Spleen (tissue), 13 donors: ENCODE measurements around the gene SLC25A20. TPM values are rescaled to one million over a fixed set of nuclear protein-coding genes. Genes with fewer than 3 reads are reported as not detected.
A peak's percentile ranks its signal among the peaks of the same experiment; 100 is the strongest.

Source experiments
- DNase-seq: peaks from one replicate; pipeline ENCODE4 v3.0.0-alpha.2; 2020
- H3K27ac ChIP-seq, 8 donors: fragments of 200-600 bp; sonication (generic) in 7 of 8; 1 replicate in 4 of 8; 2 replicates in 4 of 8; pipeline versions ENCODE4 v1.5.0 to v1.8.0; 2016 to 2021; ENCODE audit warnings: inconsistent platforms in 4 of 8, mild to moderate bottlenecking in 4 of 8, moderate library complexity in 1 of 8
- H3K27me3 ChIP-seq, 7 donors: fragments of 200-600 bp; sonication (generic) in 6 of 7; replicated peaks in 1 of 7; 1 replicate in 4 of 7; 2 replicates in 3 of 7; pipeline versions ENCODE4 v1.5.0 to v1.8.0; 2016 to 2021; ENCODE audit warnings: inconsistent platforms in 3 of 7, mild to moderate bottlenecking in 1 of 7
- H3K36me3 ChIP-seq, 6 donors: fragments of 200-600 bp; sonication (generic) in 5 of 6; 1 replicate in 4 of 6; 2 replicates in 2 of 6; pipeline versions ENCODE4 v1.5.0 to v1.8.0; 2016 to 2021; ENCODE audit warnings: inconsistent platforms in 2 of 6
- H3K4me1 ChIP-seq, 6 donors: fragments of 200-600 bp; sonication (generic) in 5 of 6; 1 replicate in 3 of 6; 2 replicates in 3 of 6; pipeline versions ENCODE4 v1.5.0 to v1.8.0; 2016 to 2021; ENCODE audit warnings: inconsistent platforms in 3 of 6
- H3K4me3 ChIP-seq, 8 donors: fragments of 200-600 bp; sonication (generic) in 7 of 8; 1 replicate in 4 of 8; 2 replicates in 4 of 8; pipeline versions ENCODE4 v1.5.0 to v1.8.0; 2016 to 2021; ENCODE audit warnings: inconsistent platforms in 4 of 8, mild to moderate bottlenecking in 4 of 8, moderate library complexity in 2 of 8
- H3K9me3 ChIP-seq, 8 donors: fragments of 200-600 bp; sonication (generic) in 7 of 8; 1 replicate in 4 of 8; 2 replicates in 4 of 8; pipeline versions ENCODE4 v1.5.0 to v1.8.0; 2016 to 2021; ENCODE audit warnings: inconsistent platforms in 4 of 8
- POLR2A ChIP-seq, 3 donors: fragments of 450-650 bp; IDR thresholded peaks; one replicate each; pipeline ENCODE4 v1.5.1; 2017; ENCODE audit warnings: antibody characterized with exemption in 3 of 3, mild to moderate bottlenecking in 1 of 3
- POLR2AphosphoS5 ChIP-seq, 3 donors: sonication (generic); formaldehyde crosslinking; IDR thresholded peaks; one replicate each; pipeline ENCODE4 v1.5.1; 2017; ENCODE audit warnings: antibody characterized with exemption in 3 of 3
- WGBS, 5 donors: extraction: QIAGEN DNeasy Blood & Tissue Kit in 3 of 5; methylation state at CpG; one replicate each; pipeline versions ENCODE4 v1.1.5 to v1.1.7; 2013 to 2018; 5-methylcytosine and 5-hydroxymethylcytosine counted together
- intact Hi-C: fragments of 100-400 bp; cut with DNase I; formaldehyde crosslinking; loops from one replicate; pipeline ENCODE4 v1.15.0; 2023; ENCODE audit warnings: low total_unique reads
- long read RNA-seq, 2 donors: transcript quantifications; one replicate each; lab custom pipeline, GENCODE V29; 2026
- polyA plus RNA-seq, 3 donors: library from polyadenylated mRNA; stranded (reverse); fragments of 200-250 nt; gene quantifications; one replicate each; pipeline ENCODE4 v1.2.1, GENCODE V29; 2013
- total RNA-seq, 7 donors: library from RNA; depleted of rRNA in 3 of 7; stranded (reverse); fragments of >200 nt in 3 of 7; fragmentation: NEBNext Ultra II Directional in 4 of 7; extraction: Animal tissue kit (Norgen Biotek cat#: 25700) in 4 of 7; gene quantifications; one replicate each; pipeline versions ENCODE4 v1.1.0 to v1.2.1, GENCODE V29; 2016 to 2021
- TF ChIP-seq, protein P1 (sequence below), 11 experiments: fragments of 200-600 bp in 7 of 11; fragments of 450-650 bp in 4 of 11; sonication (generic) in 4 of 11; IDR thresholded peaks in 8 of 11; conservative IDR thresholded peaks in 3 of 11; 1 replicate in 7 of 11; 2 replicates in 4 of 11; pipeline versions ENCODE4 v1.4.0 to v1.8.0; 2016 to 2021; ENCODE audit warnings: antibody characterized with exemption in 11 of 11, inconsistent platforms in 4 of 11, mild to moderate bottlenecking in 1 of 11
- donor health status: healthy with polysubstance abuse.
- donor health status: DM: no; HTN: no; CAD: no; lungs with moderate emphysema.
- donor health status: DM: no; HTN: no; CAD: no.
- donor health status: Bipolar disorder and iron deficiency.
- donor health status: healthy.
- donor health status: DM: no; HTN: no; CAD: no.
- donor health status: DM: yes; HTN: yes; CAD: no.

Gene SLC25A20, protein sequence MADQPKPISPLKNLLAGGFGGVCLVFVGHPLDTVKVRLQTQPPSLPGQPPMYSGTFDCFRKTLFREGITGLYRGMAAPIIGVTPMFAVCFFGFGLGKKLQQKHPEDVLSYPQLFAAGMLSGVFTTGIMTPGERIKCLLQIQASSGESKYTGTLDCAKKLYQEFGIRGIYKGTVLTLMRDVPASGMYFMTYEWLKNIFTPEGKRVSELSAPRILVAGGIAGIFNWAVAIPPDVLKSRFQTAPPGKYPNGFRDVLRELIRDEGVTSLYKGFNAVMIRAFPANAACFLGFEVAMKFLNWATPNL
- 10 to 100 TPM; 13.0 to 51.2 (median 26.8) TPM for total RNA-seq
- 10 to 100 TPM; 16.1 to 31.7 (median 17.0) TPM for polyA plus RNA-seq
- long read RNA-seq, donor 1, partial matches to known transcripts: 0 of 11 reads
- long read RNA-seq, donor 1, other reads (novel, unspliced or antisense): 8 of 11 reads
- long read RNA-seq, donor 2, partial matches to known transcripts: 0 of 4 reads
- long read RNA-seq, donor 2, other reads (novel, unspliced or antisense): 0 of 4 reads

DNA sequence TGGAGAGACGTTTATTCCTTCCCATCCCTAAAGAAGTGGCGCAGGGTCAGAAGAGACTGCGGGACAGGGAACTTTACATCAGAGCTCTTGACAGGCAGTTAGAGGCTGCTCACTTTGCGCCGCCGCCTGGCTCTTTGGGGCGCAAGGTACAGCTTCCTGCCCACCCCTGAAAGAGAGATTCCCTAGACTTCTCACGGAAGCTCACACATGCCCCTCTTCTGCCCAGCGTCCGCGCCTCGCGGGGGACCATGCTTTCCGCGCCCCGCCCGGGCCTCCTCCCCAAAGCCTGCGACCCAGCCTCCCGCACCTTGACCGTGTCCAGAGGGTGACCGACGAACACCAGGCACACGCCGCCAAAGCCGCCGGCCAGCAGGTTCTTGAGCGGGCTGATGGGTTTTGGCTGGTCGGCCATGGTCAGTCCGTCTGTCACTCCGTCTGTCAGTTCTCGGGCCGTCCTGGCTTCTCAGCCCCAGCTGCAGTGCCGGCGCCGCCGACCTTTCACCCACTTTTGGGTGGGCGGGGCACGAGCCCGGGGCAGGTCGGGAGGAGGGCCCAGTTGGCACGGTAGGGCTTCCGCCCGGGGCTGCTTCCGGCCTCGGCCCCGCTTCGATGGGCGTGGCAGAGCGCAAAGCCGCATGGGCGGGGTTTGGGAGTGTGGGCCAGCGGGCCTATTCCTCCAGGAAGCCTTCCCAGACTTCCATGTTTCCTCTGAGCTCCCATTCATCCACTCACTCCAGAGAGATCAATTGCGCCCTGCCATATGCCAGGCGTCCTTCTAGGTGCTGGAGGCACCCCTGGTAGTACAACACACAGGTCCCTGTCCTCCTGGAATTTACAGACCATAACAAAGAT, at the start of gene SLC25A20:
Gene SLC25A20 (minus strand): TSS at position 500 of the 852 bp plus-strand sequence. CDS start 88 bp downstream, at position 412.
- Histone ChIP-seq H3K27me3 (no peaks in the 10 kb centered on the region), H3K9me3 (no peaks in the 10 kb centered on the region), H3K4me3 (peak within 1 kb of the TSS; percentile 76 to 97 (median 88)), H3K27ac (peak within 1 kb of the TSS; percentile 45 to 92 (median 89)), H3K4me1 (peaks cover 8 to 46% (median 36%) of the 10 kb centered on the region in 6 donors), H3K36me3 (no peaks in the 10 kb centered on the region)
- 2 to 5% (median 3%) methylated on average over 30 to 54 of the region's 54 CpGs for WGBS, 5 donors
- intact Hi-C loops: loop anchor here (10.0 kb wide), 1 partner anchor 54 kb away; the partner anchor contains the start of gene PRKAR2A
- peak; percentile 99 for DNase-seq
- TF ChIP-seq POLR2A (IDR thresholded peaks at IDR 0.05) (no peak), POLR2AphosphoS5 (IDR thresholded peaks at IDR 0.05) (peak; percentile 90 to 95 (median 91))
- TF ChIP-seq, protein P1, sequence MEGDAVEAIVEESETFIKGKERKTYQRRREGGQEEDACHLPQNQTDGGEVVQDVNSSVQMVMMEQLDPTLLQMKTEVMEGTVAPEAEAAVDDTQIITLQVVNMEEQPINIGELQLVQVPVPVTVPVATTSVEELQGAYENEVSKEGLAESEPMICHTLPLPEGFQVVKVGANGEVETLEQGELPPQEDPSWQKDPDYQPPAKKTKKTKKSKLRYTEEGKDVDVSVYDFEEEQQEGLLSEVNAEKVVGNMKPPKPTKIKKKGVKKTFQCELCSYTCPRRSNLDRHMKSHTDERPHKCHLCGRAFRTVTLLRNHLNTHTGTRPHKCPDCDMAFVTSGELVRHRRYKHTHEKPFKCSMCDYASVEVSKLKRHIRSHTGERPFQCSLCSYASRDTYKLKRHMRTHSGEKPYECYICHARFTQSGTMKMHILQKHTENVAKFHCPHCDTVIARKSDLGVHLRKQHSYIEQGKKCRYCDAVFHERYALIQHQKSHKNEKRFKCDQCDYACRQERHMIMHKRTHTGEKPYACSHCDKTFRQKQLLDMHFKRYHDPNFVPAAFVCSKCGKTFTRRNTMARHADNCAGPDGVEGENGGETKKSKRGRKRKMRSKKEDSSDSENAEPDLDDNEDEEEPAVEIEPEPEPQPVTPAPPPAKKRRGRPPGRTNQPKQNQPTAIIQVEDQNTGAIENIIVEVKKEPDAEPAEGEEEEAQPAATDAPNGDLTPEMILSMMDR (IDR thresholded peaks at IDR 0.05 in 8 of 11, conservative IDR thresholded peaks at IDR 0.05 in 3 of 11): peak in 5 of 11 experiments; percentile 7 to 43 (median 27)

DNA sequence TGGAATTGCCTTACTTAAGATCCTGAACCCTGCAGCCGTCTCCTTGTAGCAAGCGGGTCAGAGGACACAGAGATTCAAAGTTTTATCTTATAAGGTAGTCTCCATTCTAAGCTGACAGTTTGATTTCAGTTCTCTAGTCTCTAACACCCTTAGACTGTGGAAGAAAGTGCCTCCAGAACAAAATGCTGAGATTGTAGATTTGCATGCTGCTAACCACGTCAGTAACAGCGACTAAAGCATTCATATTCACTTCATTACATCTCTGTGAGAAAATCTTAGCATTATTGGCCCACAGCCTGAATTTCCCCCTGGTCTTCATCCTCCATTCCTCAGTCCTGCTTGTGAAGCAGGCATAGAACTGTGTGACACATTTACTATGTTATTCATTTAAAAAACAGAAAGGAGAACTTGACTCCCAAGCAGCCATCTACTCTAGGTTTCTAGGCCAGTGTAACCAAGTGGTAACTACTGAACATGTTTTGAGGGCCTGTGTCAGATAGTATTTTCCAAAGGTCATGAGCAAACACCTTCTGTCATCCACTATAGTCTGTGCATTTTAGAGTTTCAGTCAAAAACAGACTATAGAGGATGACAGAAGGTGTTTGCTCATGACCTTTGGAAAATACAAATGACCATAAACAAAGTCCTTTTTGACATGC, 47.3 kb upstream of the SLC25A20 start:
- no peak for DNase-seq
- H3K27ac ChIP-seq: peak overlapping the region in 6 of 8 donors; percentile 12 to 59 (median 16)

DNA sequence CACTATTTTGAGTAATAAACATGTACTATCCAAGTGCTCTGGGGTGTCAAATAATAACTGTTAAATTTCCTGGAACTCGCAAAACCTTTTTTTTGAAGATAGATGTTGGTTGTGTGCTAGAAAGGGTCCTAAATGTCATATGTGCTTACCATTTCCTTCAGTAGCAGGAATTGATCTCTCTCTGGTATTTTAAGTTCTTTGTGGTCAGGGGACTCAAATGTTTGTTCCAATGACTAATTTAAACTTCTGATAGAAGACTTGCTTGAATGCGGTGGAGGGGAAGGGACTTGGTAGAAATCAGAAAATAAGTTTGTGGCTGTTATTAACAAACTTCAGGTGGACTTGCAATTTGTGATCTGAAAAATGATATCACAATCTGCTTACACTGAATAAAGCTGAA, 46.8 kb upstream of the SLC25A20 start:
- H3K4me3 ChIP-seq: no peak overlapping the region
- 67 to 90% (median 84%) methylated on average over 2 of the region's 2 CpGs for WGBS, 5 donors
- intact Hi-C loops: no loop called here
- no peaks in the 10 kb centered on the region for H3K27me3 ChIP-seq
- no peak for TF ChIP-seq POLR2A (IDR thresholded peaks at IDR 0.05)
- TF ChIP-seq, protein P1 (IDR thresholded peaks at IDR 0.05 in 8 of 11, conservative IDR thresholded peaks at IDR 0.05 in 3 of 11): no peak
- TF ChIP-seq POLR2AphosphoS5 (IDR thresholded peaks at IDR 0.05): no peak
- H3K9me3 ChIP-seq: no peaks in the 10 kb centered on the region
- no peak for DNase-seq
- H3K36me3 ChIP-seq: peaks cover 0 to 49% (median 0%) of the 10 kb centered on the region in 6 donors
- peaks cover 0 to 28% (median 2%) of the 10 kb centered on the region in 6 donors for H3K4me1 ChIP-seq
- H3K27ac ChIP-seq: peak overlapping the region in 4 of 8 donors; percentile 12 to 59 (median 28)

More for the DNA sequence above, 47.3 kb upstream of the SLC25A20 start:
- intact Hi-C loops: no loop called here
- H3K4me3 ChIP-seq: no peak overlapping the region
- 76 to 85% (median 81%) methylated on average over 4 of the region's 4 CpGs for WGBS, 5 donors
- H3K9me3 ChIP-seq: no peaks in the 10 kb centered on the region
- TF ChIP-seq POLR2AphosphoS5 (IDR thresholded peaks at IDR 0.05): no peak
- TF ChIP-seq, protein P1 (IDR thresholded peaks at IDR 0.05 in 8 of 11, conservative IDR thresholded peaks at IDR 0.05 in 3 of 11): no peak
- TF ChIP-seq POLR2A (IDR thresholded peaks at IDR 0.05): no peak
- H3K36me3 ChIP-seq: peaks cover 0 to 48% (median 0%) of the 10 kb centered on the region in 6 donors
- H3K4me1 ChIP-seq: peaks cover 0 to 31% (median 2%) of the 10 kb centered on the region in 6 donors
- no peaks in the 10 kb centered on the region for H3K27me3 ChIP-seq
